Mucosa of descending colon (tissue), 3 donors: Measurements from ENCODE around the gene KIF6. TPM values are rescaled to one million over a fixed set of nuclear protein-coding genes. Genes with fewer than 3 reads are reported as not detected.

Experiments used
- ATAC-seq: fragments of 200-7000 bp; cut with Tn5 transposase; one replicate; pipeline ENCODE4 v1.9.1; 2020; ENCODE audit warnings: mild to moderate bottlenecking, moderate library complexity
- DNase-seq, 3 donors: peaks; one replicate each; pipeline ENCODE4 v3.0.0-alpha.2; 2020
- H3K36me3 ChIP-seq: fragments of 200-600 bp; one replicate; pipeline ENCODE4 v1.8.0; 2021; ENCODE audit warnings: low read depth, mild to moderate bottlenecking
- H3K4me1 ChIP-seq: fragments of 200-600 bp; one replicate; pipeline ENCODE4 v1.8.0; 2021; ENCODE audit warnings: low read depth, mild to moderate bottlenecking
- H3K4me3 ChIP-seq: fragments of 200-600 bp; one replicate; pipeline ENCODE4 v1.8.0; 2021; ENCODE audit warnings: mild to moderate bottlenecking
- H3K9me3 ChIP-seq: fragments of 200-600 bp; one replicate; pipeline ENCODE4 v1.8.0; 2021; ENCODE audit warnings: mild to moderate bottlenecking
- CTCF ChIP-seq: fragments of 200-600 bp; IDR thresholded peaks from one replicate; pipeline ENCODE4 v1.8.0; 2022; ENCODE audit warnings: antibody characterized with exemption, mild to moderate bottlenecking
- intact Hi-C, 2 donors: fragments of 100-400 bp; cut with DNase I in 1 of 2; cut with micrococcal nuclease in 1 of 2; formaldehyde crosslinking; loops; one replicate each; pipeline versions ENCODE4 v1.11.0 to v1.11.1; 2022; cut with DNase I, micrococcal nuclease
- total RNA-seq, 3 donors: library from RNA; stranded (reverse); fragmentation: NEBNext Ultra II Directional in 2 of 3; extraction: Animal tissue kit (Norgen Biotek cat#: 25700) in 2 of 3; gene quantifications; one replicate each; pipeline versions ENCODE4 v1.2.1 to v1.2.4, GENCODE V29; 2021 to 2023
- donor health status: DM: no; HTN: no; CAD: no; lungs with moderate emphysema.
- donor health status: DM: no; HTN: no; CAD: no.
- donor health status: DM: no; HTN: yes; CAD: no.

KIF6 gene
- total RNA-seq, 3 donors from 2014 or later, result 0.24 to 0.85 (median 0.52) TPM

- Histone ChIP-seq H3K4me1 (no peaks in the 10 kb centered on the region), H3K9me3 (peaks cover 6% of the 10 kb centered on the region), H3K4me3 (no peak overlapping the region), H3K36me3 (no peaks in the 10 kb centered on the region)
- no peak for TF ChIP-seq CTCF
- no peak for ATAC-seq
- intact Hi-C loops, result no loop called here
- DNase-seq, result no peak
These were observed 228.8 kb downstream of the KIF6 start for GRCh38 chr6:39496456-39496855.

- H3K4me1 ChIP-seq, result no peaks in the 10 kb centered on the region
- ATAC-seq, result no peak
- no peaks in the 10 kb centered on the region for H3K9me3 ChIP-seq
- DNase-seq, result no peak
- no peaks in the 10 kb centered on the region for H3K36me3 ChIP-seq
- no peak overlapping the region for H3K4me3 ChIP-seq
- intact Hi-C loops, result no loop called here
- no peak for TF ChIP-seq CTCF
These were observed 229.6 kb downstream of the KIF6 start for GRCh38 chr6:39495640-39496039.

GRCh38 chr6:39494998-39495397 is 230.2 kb downstream of the KIF6 start:
- intact Hi-C loops, result no loop called here
- no peak for TF ChIP-seq CTCF
- ATAC-seq, result no peak

GRCh38 chr6:39493777-39494176 is 231.4 kb downstream of the KIF6 start:
- DNase-seq (no peak), ATAC-seq (no peak)
- TF ChIP-seq CTCF, result no peak
- no peaks in the 10 kb centered on the region for H3K36me3 ChIP-seq
- no peak overlapping the region for H3K4me3 ChIP-seq
- H3K4me1 ChIP-seq, result no peaks in the 10 kb centered on the region
- intact Hi-C loops, result no loop called here
- H3K9me3 ChIP-seq, result no peaks in the 10 kb centered on the region

More at GRCh38 chr6:39494998-39495397, 230.2 kb downstream of the KIF6 start:
- Histone ChIP-seq H3K9me3 (no peaks in the 10 kb centered on the region), H3K4me1 (no peaks in the 10 kb centered on the region), H3K4me3 (no peak overlapping the region), H3K36me3 (no peaks in the 10 kb centered on the region)
- DNase-seq, result no peak

GRCh38 chr6:39493174-39493573 is 232.0 kb downstream of the KIF6 start:
- ATAC-seq, result peak; percentile 77

More at GRCh38 chr6:39493174-39493573, 232.0 kb downstream of the KIF6 start:
- Histone ChIP-seq H3K4me1 (no peaks in the 10 kb centered on the region), H3K36me3 (no peaks in the 10 kb centered on the region), H3K4me3 (no peak overlapping the region), H3K9me3 (no peaks in the 10 kb centered on the region)
- intact Hi-C loops, result no loop called here
- TF ChIP-seq CTCF, result no peak
- no peak for DNase-seq
